Uterus (tissue), 4 donors: ENCODE data around the gene OMA1. TPM values are rescaled to one million over a fixed set of nuclear protein-coding genes. Genes with fewer than 3 reads are reported as not detected.

Experiments
- DNase-seq, 2 donors: peaks; one replicate each; pipeline ENCODE4 v3.0.0-alpha.2; 2019 to 2020
- H3K27ac ChIP-seq, 2 donors: fragments of 200-600 bp; sonication (generic); 1 replicate in 1 of 2; 2 replicates in 1 of 2; pipeline ENCODE4 v1.5.1; 2016 to 2018
- H3K27me3 ChIP-seq, 2 donors: fragments of 200-600 bp; sonication (generic); one replicate each; pipeline ENCODE4 v1.5.1; 2018 to 2019; ENCODE audit warnings: control low read depth in 1 of 2
- H3K36me3 ChIP-seq, 2 donors: fragments of 200-600 bp; sonication (generic); one replicate each; pipeline ENCODE4 v1.5.1; 2019; ENCODE audit warnings: control low read depth in 1 of 2
- H3K4me1 ChIP-seq, 2 donors: fragments of 200-600 bp; sonication (generic); one replicate each; pipeline ENCODE4 v1.5.1; 2018 to 2019; ENCODE audit warnings: control low read depth in 1 of 2
- H3K4me3 ChIP-seq, 2 donors: fragments of 200-600 bp; sonication (generic); 1 replicate in 1 of 2; 2 replicates in 1 of 2; pipeline ENCODE4 v1.5.1; 2018 to 2019; ENCODE audit warnings: mild to moderate bottlenecking in 1 of 2
- H3K9me3 ChIP-seq, 2 donors: fragments of 200-600 bp; sonication (generic); one replicate each; pipeline ENCODE4 v1.5.1; 2019; ENCODE audit warnings: control low read depth in 1 of 2
- POLR2A ChIP-seq, 2 donors: fragments of 450-650 bp; IDR thresholded peaks; one replicate each; pipeline ENCODE4 v1.6.1; 2016; ENCODE audit warnings: antibody characterized with exemption in 2 of 2, mild to moderate bottlenecking in 1 of 2, moderate library complexity in 1 of 2
- intact Hi-C: fragments of 100-400 bp; cut with DNase I; formaldehyde crosslinking; loops from one replicate; pipeline ENCODE4 v1.15.1; 2023; ENCODE audit warnings: low total_unique reads
- total RNA-seq, 4 donors: library from RNA; depleted of rRNA in 3 of 4; stranded (reverse); fragments of >200 nt in 3 of 4; gene quantifications; one replicate each; pipeline versions ENCODE4 v1.1.0 to v1.2.4, GENCODE V29; 2014 to 2023
- TF ChIP-seq, protein P1 (sequence below), 4 experiments: fragments of 200-600 bp in 2 of 4; fragments of 450-650 bp in 2 of 4; sonication (generic) in 2 of 4; IDR thresholded peaks; one replicate each; pipeline ENCODE4 v1.5.1; 2016 to 2019; ENCODE audit warnings: antibody characterized with exemption in 4 of 4, mild to moderate bottlenecking in 2 of 4, moderate library complexity in 1 of 4
- donor health status: DM: yes; HTN: yes; CAD: no.

OMA1 gene
- total RNA-seq, 4 donors from 2014 or later, result 45.9 to 97.6 (median 65.4) TPM

DNA sequence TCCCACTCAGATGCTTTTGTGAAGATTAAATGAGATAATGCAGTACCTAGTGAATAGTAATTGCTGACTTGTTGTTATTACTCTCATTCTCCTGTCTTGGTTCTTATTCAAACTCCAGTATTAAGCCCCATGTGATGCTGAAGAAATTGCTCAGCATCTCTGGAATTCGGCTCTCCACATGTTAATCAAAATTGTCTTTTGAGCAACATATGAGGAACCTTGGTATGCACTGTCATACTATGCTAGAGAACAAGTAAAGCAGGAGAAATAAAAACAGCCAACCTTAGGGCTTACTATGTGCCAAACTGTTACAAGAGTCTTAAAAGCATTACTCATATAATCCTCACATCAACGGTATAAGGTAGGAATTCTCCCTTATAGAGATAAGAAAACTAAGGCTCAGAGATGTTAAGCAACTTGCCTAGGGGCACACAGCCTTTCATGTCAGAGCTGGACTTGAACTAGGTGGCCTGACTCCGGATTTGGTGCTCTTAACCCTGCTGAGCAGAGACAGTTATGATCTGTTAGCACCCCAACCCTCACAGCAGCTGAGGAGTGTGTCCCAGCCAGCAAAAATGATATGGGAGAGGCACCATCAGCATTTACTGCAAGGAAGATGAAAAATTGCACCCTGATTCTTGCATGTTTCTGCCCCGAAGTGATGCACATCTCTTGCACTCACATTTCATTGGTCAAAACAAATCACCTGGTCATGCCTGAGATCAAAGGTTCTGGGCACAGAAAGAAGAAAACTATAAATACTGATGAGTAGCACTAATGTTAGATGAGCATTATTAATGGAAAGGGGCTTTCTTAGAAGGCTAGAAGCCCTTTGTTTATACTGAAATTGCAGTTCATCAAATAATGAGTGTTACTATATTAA lies 102.3 kb downstream of the OMA1 start:
- Histone ChIP-seq H3K9me3 (no peaks in the 10 kb centered on the region), H3K36me3 (no peaks in the 10 kb centered on the region), H3K4me1 (no peaks in the 10 kb centered on the region), H3K4me3 (no peak overlapping the region), H3K27ac (no peak overlapping the region), H3K27me3 (no peaks in the 10 kb centered on the region)
- DNase-seq, result no peak
- intact Hi-C loops, result no loop called here
- no peak for TF ChIP-seq POLR2A (IDR thresholded peaks at IDR 0.05)
- TF ChIP-seq, protein P1, sequence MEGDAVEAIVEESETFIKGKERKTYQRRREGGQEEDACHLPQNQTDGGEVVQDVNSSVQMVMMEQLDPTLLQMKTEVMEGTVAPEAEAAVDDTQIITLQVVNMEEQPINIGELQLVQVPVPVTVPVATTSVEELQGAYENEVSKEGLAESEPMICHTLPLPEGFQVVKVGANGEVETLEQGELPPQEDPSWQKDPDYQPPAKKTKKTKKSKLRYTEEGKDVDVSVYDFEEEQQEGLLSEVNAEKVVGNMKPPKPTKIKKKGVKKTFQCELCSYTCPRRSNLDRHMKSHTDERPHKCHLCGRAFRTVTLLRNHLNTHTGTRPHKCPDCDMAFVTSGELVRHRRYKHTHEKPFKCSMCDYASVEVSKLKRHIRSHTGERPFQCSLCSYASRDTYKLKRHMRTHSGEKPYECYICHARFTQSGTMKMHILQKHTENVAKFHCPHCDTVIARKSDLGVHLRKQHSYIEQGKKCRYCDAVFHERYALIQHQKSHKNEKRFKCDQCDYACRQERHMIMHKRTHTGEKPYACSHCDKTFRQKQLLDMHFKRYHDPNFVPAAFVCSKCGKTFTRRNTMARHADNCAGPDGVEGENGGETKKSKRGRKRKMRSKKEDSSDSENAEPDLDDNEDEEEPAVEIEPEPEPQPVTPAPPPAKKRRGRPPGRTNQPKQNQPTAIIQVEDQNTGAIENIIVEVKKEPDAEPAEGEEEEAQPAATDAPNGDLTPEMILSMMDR (IDR thresholded peaks at IDR 0.05), result no peak

DNA sequence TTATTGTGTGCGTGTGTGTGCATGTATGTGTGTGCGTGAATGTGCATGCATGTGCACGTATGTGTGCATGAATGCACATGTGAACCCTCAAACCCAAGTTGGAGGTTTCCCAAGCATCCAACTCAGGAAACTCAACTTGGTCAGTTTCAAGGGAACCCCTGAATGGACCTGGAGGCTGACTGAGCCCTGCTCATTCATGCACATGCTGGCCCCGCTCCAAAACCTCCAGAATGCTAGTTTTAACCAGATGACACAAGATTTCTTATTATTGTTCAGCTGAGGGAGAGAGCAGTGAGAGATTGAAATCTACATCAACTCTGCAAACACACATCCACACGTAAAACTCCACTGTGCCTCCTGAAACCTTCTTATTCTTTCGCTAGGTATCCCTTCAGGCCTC lies 104.4 kb downstream of the OMA1 start:
- Histone ChIP-seq H3K4me3 (no peak overlapping the region), H3K9me3 (no peaks in the 10 kb centered on the region), H3K27ac (no peak overlapping the region), H3K27me3 (no peaks in the 10 kb centered on the region), H3K36me3 (no peaks in the 10 kb centered on the region), H3K4me1 (no peaks in the 10 kb centered on the region)
- TF ChIP-seq POLR2A (IDR thresholded peaks at IDR 0.05), result no peak
- TF ChIP-seq, protein P1 (IDR thresholded peaks at IDR 0.05), result no peak
- DNase-seq, result no peak
- intact Hi-C loops, result no loop called here

DNA sequence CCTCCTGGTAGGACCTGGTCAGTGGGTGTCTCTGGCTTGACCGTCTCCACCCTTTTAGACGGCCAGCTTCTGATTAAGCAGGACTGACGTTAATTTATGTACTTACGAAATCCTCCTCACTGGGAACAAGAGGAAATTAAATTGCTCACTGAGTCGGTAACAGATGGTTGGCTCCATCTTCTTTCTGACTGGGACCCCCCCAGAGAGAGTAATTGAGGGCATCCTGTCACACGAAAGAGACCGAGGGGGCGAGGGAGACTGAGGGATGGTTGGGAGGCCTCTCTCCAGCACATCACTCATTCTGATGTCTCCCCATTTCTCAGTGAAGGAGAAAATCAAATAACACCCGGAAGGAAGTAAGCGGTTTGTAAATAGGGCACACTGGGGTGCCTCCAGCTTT lies 104.8 kb downstream of the OMA1 start:
- Histone ChIP-seq H3K27me3 (no peaks in the 10 kb centered on the region), H3K36me3 (no peaks in the 10 kb centered on the region), H3K4me1 (no peaks in the 10 kb centered on the region), H3K9me3 (no peaks in the 10 kb centered on the region), H3K4me3 (no peak overlapping the region), H3K27ac (no peak overlapping the region)
- intact Hi-C loops, result no loop called here
- TF ChIP-seq, protein P1 (IDR thresholded peaks at IDR 0.05), result no peak
- no peak for TF ChIP-seq POLR2A (IDR thresholded peaks at IDR 0.05)
- no peak for DNase-seq

DNA sequence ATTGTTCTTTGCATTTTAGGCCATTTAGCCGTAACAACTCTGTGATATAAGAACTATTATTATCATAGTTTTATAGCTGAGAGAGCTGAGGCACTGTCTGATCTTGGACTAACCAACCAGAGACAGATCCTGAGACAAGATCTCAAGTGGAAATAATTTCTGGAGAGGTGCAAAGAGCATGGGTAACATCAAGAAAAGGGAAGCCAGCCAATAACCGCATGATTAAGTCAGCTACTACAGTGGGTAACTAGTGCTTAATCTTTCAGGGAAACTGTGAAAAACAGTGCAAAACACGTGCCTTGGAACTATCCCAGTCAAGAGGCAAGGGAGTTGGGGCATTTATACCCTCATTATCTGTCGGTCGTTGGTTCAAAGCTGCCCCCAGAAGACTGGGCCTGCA lies 105.8 kb downstream of the OMA1 start:
- Histone ChIP-seq H3K27ac (no peak overlapping the region), H3K4me3 (no peak overlapping the region), H3K27me3 (no peaks in the 10 kb centered on the region), H3K4me1 (no peaks in the 10 kb centered on the region), H3K9me3 (no peaks in the 10 kb centered on the region), H3K36me3 (no peaks in the 10 kb centered on the region)
- no peak for DNase-seq
- TF ChIP-seq POLR2A (IDR thresholded peaks at IDR 0.05), result no peak
- intact Hi-C loops, result no loop called here

DNA sequence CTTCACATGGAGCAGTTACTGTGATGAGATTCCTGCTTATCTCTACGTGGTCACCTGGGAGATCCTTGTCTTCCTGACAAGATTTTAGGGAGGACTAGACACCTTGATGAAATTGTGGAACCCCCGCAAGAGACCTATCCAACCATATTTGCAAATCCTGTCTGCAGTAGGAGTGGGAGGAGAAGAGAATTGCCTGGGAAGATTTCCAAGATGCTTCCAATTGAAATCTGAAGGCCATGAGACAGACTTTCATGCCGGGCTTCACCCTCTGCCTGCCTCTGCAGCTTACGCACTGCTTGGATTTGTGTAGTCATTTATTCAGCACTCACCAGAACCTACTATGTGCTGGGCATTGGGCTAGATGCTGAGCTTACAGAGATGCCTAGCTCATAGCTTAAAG lies 106.6 kb downstream of the OMA1 start:
- H3K27ac ChIP-seq, result no peak overlapping the region
- intact Hi-C loops, result no loop called here

More for the DNA sequence above, 106.6 kb downstream of the OMA1 start:
- no peak for TF ChIP-seq POLR2A (IDR thresholded peaks at IDR 0.05)
- TF ChIP-seq, protein P1 (IDR thresholded peaks at IDR 0.05), result no peak
- Histone ChIP-seq H3K9me3 (no peaks in the 10 kb centered on the region), H3K27me3 (no peaks in the 10 kb centered on the region), H3K4me1 (no peaks in the 10 kb centered on the region), H3K4me3 (no peak overlapping the region), H3K36me3 (no peaks in the 10 kb centered on the region)
- DNase-seq, result no peak
